ENCODE data around the gene ITLN2.
"Not testable (repeated sequence)": the region's sequence is repeated elsewhere in the genome, so short reads cannot be mapped to it uniquely, and the experiment has no call there.

The ITLN2 gene

GRCh38 chr1:160904783-160905616, 49.6 kb downstream of the ITLN2 start:
- no peak for DNase-seq

GRCh38 chr1:160902251-160902650, 52.4 kb downstream of the ITLN2 start:
- DNase-seq = not testable (repeated sequence)

DNA sequence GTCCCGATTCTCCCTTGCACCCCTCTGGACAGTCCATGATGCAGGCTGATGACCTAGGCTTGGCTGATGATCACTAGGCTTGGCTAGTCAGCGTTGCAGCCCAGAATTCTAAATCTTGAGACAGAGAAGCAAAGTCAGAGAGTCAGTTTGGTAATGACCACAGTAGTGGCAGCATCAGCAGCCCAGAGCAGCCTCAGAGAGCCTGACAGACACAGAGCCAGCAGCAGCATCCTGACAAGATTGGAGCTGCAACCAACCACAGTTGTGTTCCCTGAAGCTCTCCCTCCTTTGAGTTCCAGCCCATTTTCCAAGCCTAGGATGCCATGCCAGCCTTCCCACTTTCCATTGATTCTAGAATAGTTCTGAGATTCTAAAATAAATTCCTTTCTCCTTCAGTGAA, 52.8 kb downstream of the ITLN2 start:
- no peak for DNase-seq

- DNase-seq = not testable (repeated sequence)
Observed at GRCh38 chr1:160900683-160901082, 53.9 kb downstream of the ITLN2 start.

Data from NCI-H1048 (cell line).